Prostate gland (tissue), 2 donors: ENCODE data around the gene TSHZ2. TPM values are rescaled to one million over a fixed set of nuclear protein-coding genes. Genes with fewer than 3 reads are reported as not detected.

Source experiments
- DNase-seq: peaks from one replicate; pipeline ENCODE4 v3.0.0-alpha.2; 2019; ENCODE audit warnings: low spot score
- H3K27ac ChIP-seq, 2 donors: fragments of 200-600 bp; sonication (generic); 2 replicates each; pipeline ENCODE4 v1.5.1; 2017 to 2019
- H3K27me3 ChIP-seq: fragments of 200-600 bp; sonication (generic); replicated peaks from 2 replicates; pipeline ENCODE4 v1.5.1; 2019; ENCODE audit not compliant: insufficient read depth
- H3K36me3 ChIP-seq, 2 donors: fragments of 200-600 bp; sonication (generic); 1 replicate in 1 of 2; 2 replicates in 1 of 2; pipeline versions ENCODE4 v1.5.1 to v1.8.1; 2017 to 2019
- H3K4me1 ChIP-seq: fragments of 200-600 bp; sonication (generic); replicated peaks from 2 replicates; pipeline ENCODE4 v1.5.1; 2019
- H3K4me3 ChIP-seq, 2 donors: fragments of 200-600 bp; sonication (generic); 2 replicates each; pipeline ENCODE4 v1.5.1; 2017 to 2019
- H3K9me3 ChIP-seq: fragments of 200-600 bp; sonication (generic); 2 replicates; pipeline ENCODE4 v1.5.1; 2017
- POLR2A ChIP-seq: fragments of 450-650 bp; IDR thresholded peaks from one replicate; pipeline ENCODE4 v1.6.1; 2016; ENCODE audit warnings: antibody characterized with exemption, mild to moderate bottlenecking
- POLR2AphosphoS5 ChIP-seq: sonication (generic); formaldehyde crosslinking; IDR thresholded peaks from one replicate; pipeline ENCODE4 v1.6.1; 2017; ENCODE audit warnings: antibody characterized with exemption
- WGBS: methylation state at CpG from one replicate; pipeline ENCODE4 v1.1.5; 2018; 5-methylcytosine and 5-hydroxymethylcytosine counted together
- intact Hi-C: fragments of 100-400 bp; cut with DNase I; formaldehyde crosslinking; loops from one replicate; pipeline ENCODE4 v1.14.2; 2022
- total RNA-seq, 2 donors: library from RNA; depleted of rRNA; stranded (reverse); fragments of >200 nt; gene quantifications; one replicate each; pipeline ENCODE4 v1.1.0, GENCODE V29; 2016
- TF ChIP-seq, protein P1 (sequence below), 4 experiments: fragments of 200-600 bp in 2 of 4; fragments of 450-650 bp in 2 of 4; sonication (generic) in 2 of 4; IDR thresholded peaks; 1 replicate in 3 of 4; 2 replicates in 1 of 4; pipeline ENCODE4 v1.5.1; 2016 to 2019; ENCODE audit warnings: antibody characterized with exemption in 4 of 4, mild to moderate bottlenecking in 2 of 4, moderate library complexity in 2 of 4

Gene TSHZ2
- total RNA-seq, 2 donors from 2014 or later = 9.8 to 35.1 TPM

DNA sequence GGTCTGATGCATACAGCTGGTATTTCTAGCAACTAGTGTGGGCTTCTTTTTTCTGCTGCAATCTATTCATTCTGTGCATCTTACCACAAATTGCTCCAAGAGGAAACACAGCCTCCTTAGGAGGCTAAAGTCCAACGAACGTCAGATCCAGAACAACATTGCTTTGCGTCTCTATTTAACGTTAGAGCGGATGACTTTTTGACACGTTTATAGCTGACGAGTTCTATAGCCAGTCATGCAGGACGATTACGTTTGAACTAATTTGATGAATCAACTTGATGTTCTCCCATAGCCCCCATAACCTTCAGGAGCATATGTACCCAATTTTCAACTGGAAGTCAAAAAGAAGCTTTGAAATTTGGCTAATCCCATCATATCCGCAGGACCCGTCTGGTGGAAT, 59.9 kb downstream of the TSHZ2 start:
- 88% methylated on average over 11 of the region's 11 CpGs for WGBS
- TF ChIP-seq POLR2A = no peak
- TF ChIP-seq, protein P1, sequence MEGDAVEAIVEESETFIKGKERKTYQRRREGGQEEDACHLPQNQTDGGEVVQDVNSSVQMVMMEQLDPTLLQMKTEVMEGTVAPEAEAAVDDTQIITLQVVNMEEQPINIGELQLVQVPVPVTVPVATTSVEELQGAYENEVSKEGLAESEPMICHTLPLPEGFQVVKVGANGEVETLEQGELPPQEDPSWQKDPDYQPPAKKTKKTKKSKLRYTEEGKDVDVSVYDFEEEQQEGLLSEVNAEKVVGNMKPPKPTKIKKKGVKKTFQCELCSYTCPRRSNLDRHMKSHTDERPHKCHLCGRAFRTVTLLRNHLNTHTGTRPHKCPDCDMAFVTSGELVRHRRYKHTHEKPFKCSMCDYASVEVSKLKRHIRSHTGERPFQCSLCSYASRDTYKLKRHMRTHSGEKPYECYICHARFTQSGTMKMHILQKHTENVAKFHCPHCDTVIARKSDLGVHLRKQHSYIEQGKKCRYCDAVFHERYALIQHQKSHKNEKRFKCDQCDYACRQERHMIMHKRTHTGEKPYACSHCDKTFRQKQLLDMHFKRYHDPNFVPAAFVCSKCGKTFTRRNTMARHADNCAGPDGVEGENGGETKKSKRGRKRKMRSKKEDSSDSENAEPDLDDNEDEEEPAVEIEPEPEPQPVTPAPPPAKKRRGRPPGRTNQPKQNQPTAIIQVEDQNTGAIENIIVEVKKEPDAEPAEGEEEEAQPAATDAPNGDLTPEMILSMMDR (IDR thresholded peaks at IDR 0.05) = no peak
- no peak for TF ChIP-seq POLR2AphosphoS5
- H3K36me3 ChIP-seq = no peaks in the 10 kb centered on the region

DNA sequence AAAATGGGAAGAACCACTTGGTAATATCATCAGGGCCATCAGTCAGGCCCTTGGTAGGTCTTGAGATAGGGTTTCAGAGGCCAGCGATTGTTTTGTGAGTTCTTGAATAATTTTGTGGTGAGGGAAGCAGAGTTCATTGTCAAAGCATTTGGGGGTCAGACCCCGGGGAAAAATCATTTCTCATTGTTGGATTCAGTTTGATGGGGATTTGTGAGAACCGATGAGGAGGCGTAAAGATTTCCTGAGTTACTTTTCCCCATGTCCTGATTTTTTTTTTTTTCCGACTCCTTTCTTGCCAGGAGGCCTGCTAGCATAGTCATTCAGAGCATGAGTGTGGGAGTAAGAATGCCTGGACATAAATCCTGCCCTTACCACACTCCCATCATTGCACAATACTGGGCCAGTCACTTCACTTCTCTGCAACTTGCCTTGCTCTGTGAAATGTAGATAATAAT, 60.3 kb downstream of the TSHZ2 start:
- H3K4me3 ChIP-seq = no peak overlapping the region
- TF ChIP-seq POLR2A = no peak
- TF ChIP-seq, protein P1 (IDR thresholded peaks at IDR 0.05) = no peak
- no peak for TF ChIP-seq POLR2AphosphoS5
- WGBS = 88% methylated on average over 5 of the region's 5 CpGs
- H3K9me3 ChIP-seq = no peaks in the 10 kb centered on the region
- no peaks in the 10 kb centered on the region for H3K4me1 ChIP-seq
- no peak for DNase-seq
- intact Hi-C loops = no loop called here
- no peaks in the 10 kb centered on the region for H3K27me3 ChIP-seq
- H3K36me3 ChIP-seq = no peaks in the 10 kb centered on the region
- H3K27ac ChIP-seq = no peak overlapping the region

More for the DNA sequence above, 59.9 kb downstream of the TSHZ2 start:
- H3K4me3 ChIP-seq = no peak overlapping the region
- no peak for DNase-seq
- H3K27me3 ChIP-seq = no peaks in the 10 kb centered on the region
- H3K9me3 ChIP-seq = no peaks in the 10 kb centered on the region
- H3K4me1 ChIP-seq = no peaks in the 10 kb centered on the region
- intact Hi-C loops = no loop called here
- no peak overlapping the region for H3K27ac ChIP-seq

DNA sequence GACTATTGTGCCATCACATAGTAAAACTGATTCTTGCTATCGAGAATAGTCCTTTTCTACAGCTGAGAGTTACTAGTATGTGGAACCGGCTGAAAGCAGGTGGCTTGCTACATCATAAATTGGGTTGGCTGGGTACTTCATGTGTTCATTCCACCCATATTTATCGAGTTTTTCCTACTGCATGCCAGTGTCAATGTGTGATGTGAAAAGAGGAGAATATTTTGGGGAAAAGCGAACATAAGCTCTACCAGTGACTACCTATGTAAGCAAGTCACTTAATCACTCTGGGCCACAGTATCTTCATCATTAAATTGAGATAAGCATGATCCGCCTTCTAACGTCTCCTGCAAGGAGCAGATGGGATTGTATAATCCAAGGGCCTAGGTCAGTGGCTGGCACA, 61.0 kb downstream of the TSHZ2 start:
- no peak for DNase-seq
- 91% methylated on average over 6 of the region's 6 CpGs for WGBS
- H3K9me3 ChIP-seq = no peaks in the 10 kb centered on the region
- no peaks in the 10 kb centered on the region for H3K4me1 ChIP-seq
- no peak overlapping the region for H3K27ac ChIP-seq
- no peak for TF ChIP-seq POLR2A
- TF ChIP-seq POLR2AphosphoS5 = no peak
- no peaks in the 10 kb centered on the region for H3K27me3 ChIP-seq
- intact Hi-C loops = no loop called here
- H3K36me3 ChIP-seq = no peaks in the 10 kb centered on the region
- H3K4me3 ChIP-seq = no peak overlapping the region

DNA sequence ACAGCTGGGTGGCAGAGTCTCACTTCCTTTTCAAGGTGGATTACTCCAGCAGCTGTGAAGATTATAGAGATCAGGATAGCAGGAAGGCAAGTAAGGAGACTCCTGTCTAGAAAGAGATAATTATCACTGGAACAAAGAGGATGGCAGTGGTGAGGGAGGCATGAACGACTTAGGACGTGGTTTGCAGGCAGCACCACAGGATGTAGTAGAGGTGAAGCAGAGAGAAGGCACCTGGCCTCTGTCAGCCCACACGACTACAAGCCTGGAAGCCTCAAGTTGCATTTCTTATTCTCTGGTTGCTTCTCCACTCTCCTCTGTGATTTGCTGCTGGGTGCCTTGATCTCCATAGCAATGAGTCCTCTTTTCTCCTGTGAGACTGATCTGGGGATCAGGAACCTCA, 62.7 kb downstream of the TSHZ2 start:
- H3K36me3 ChIP-seq = no peaks in the 10 kb centered on the region
- H3K4me1 ChIP-seq = no peaks in the 10 kb centered on the region
- no peak overlapping the region for H3K27ac ChIP-seq
- intact Hi-C loops = no loop called here
- WGBS = 38% methylated on average over 3 of the region's 3 CpGs
- DNase-seq = no peak
- no peaks in the 10 kb centered on the region for H3K9me3 ChIP-seq
- H3K4me3 ChIP-seq = no peak overlapping the region
- no peaks in the 10 kb centered on the region for H3K27me3 ChIP-seq
- TF ChIP-seq, protein P1 (IDR thresholded peaks at IDR 0.05) = no peak
- TF ChIP-seq POLR2AphosphoS5 (no peak), POLR2A (no peak)

DNA sequence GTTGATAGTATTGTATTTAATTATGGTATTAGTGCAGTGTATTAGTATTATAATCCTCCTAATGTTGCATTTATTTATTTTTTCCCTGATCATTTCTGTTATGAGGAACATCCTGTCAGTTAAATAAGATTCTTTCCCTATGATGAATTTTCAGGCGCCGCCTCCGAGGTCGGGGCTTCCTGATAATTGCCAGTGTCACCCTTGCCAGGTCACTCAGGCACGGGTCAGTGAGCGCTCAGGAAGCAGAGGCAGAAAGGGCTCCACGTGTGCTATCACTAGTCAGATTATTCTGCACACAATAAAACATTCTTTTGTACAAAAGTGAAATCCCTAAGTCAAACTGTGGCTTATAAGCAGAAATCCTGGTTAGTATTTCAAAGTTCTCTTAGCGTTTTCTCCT, 64.8 kb downstream of the TSHZ2 start:
- no peak overlapping the region for H3K4me3 ChIP-seq
- no peak for TF ChIP-seq POLR2A
- TF ChIP-seq POLR2AphosphoS5 = no peak
- TF ChIP-seq, protein P1 (IDR thresholded peaks at IDR 0.05) = no peak
- H3K4me1 ChIP-seq = no peaks in the 10 kb centered on the region
- H3K27ac ChIP-seq = no peak overlapping the region
- intact Hi-C loops = no loop called here
- no peaks in the 10 kb centered on the region for H3K9me3 ChIP-seq
- no peaks in the 10 kb centered on the region for H3K27me3 ChIP-seq
- 61% methylated on average over 8 of the region's 8 CpGs for WGBS
- DNase-seq = no peak
- H3K36me3 ChIP-seq = no peaks in the 10 kb centered on the region
